ENCODE measurements around the gene LIMS2. TPM values are rescaled to one million over a fixed set of nuclear protein-coding genes. Genes with fewer than 3 reads are reported as not detected.

The LIMS2 gene
- total RNA-seq, 1 donor from 2014 or later, result 3.6 TPM

GRCh38 chr2:127607399-127607908 is 67.9 kb downstream of the LIMS2 start:
- no peak for DNase-seq (ENCODE audit: low read depth in 2 of 2)

- DNase-seq (ENCODE audit: low read depth in 2 of 2), result no peak
Measured at GRCh38 chr2:127606625-127607398, 68.5 kb downstream of the LIMS2 start.

- DNase-seq (ENCODE audit: low read depth in 2 of 2), result no peak
Measured at GRCh38 chr2:127605691-127606263, 69.6 kb downstream of the LIMS2 start.

- DNase-seq (ENCODE audit: low read depth in 2 of 2), result no peak
Measured at GRCh38 chr2:127604986-127605385, 70.3 kb downstream of the LIMS2 start.

- DNase-seq (ENCODE audit: low read depth in 2 of 2), result peak in 1 of 2 donors; percentile 29
Measured at GRCh38 chr2:127599211-127599610, 76.1 kb downstream of the LIMS2 start.

- no peak for DNase-seq (ENCODE audit: low read depth in 2 of 2)
Measured at GRCh38 chr2:127598711-127599110, 76.6 kb downstream of the LIMS2 start.

- DNase-seq (ENCODE audit: low read depth in 2 of 2), result peak in 1 of 2 donors; percentile 28
Measured at GRCh38 chr2:127597984-127598380, 77.3 kb downstream of the LIMS2 start.

GRCh38 chr2:127597046-127597983 is 78.0 kb downstream of the LIMS2 start:
- no peak for DNase-seq (ENCODE audit: low read depth in 2 of 2)

GRCh38 chr2:127596311-127597045 is 78.9 kb downstream of the LIMS2 start:
- DNase-seq (ENCODE audit: low read depth in 2 of 2), result no peak

- no peak for DNase-seq (ENCODE audit: low read depth in 2 of 2)
Measured at GRCh38 chr2:127594116-127594591, 81.2 kb downstream of the LIMS2 start.

- DNase-seq (ENCODE audit: low read depth in 2 of 2), result no peak
Measured at GRCh38 chr2:127593228-127594115, 81.9 kb downstream of the LIMS2 start.

- DNase-seq (ENCODE audit: low read depth in 2 of 2), result no peak
Measured at GRCh38 chr2:127592761-127593227, 82.5 kb downstream of the LIMS2 start.

- DNase-seq (ENCODE audit: low read depth in 2 of 2), result peak; percentile 75 to 85
Measured at GRCh38 chr2:127591221-127591923, 84.0 kb downstream of the LIMS2 start.

- DNase-seq (ENCODE audit: low read depth in 2 of 2), result no peak
Measured at GRCh38 chr2:127590386-127591190, 84.7 kb downstream of the LIMS2 start.

- no peak for DNase-seq (ENCODE audit: low read depth in 2 of 2)
Measured at GRCh38 chr2:127589841-127590240, 85.5 kb downstream of the LIMS2 start.

- no peak for DNase-seq (ENCODE audit: low read depth in 2 of 2)
Measured at GRCh38 chr2:127589358-127589757, 86.0 kb downstream of the LIMS2 start.
